Vagina (tissue), 2 donors: Measurements from ENCODE around the gene SLC22A4.

Source experiments
- POLR2AphosphoS5 ChIP-seq, 2 donors: sonication (generic); formaldehyde crosslinking; IDR thresholded peaks; one replicate each; pipeline ENCODE4 v1.9.0; 2017; ENCODE audit warnings: antibody characterized with exemption in 2 of 2, mild to moderate bottlenecking in 2 of 2, low read depth in 1 of 2; ENCODE audit not compliant: insufficient read depth in 1 of 2
- TF ChIP-seq, protein P1 (sequence below), 3 experiments: fragments of 450-650 bp in 2 of 3; fragments of 200-600 bp in 1 of 3; sonication (generic) in 1 of 3; IDR thresholded peaks; one replicate each; pipeline ENCODE4 v1.5.1; 2017 to 2019; ENCODE audit warnings: antibody characterized with exemption in 3 of 3, mild to moderate bottlenecking in 2 of 3, moderate library complexity in 2 of 3

- TF ChIP-seq, protein P1, sequence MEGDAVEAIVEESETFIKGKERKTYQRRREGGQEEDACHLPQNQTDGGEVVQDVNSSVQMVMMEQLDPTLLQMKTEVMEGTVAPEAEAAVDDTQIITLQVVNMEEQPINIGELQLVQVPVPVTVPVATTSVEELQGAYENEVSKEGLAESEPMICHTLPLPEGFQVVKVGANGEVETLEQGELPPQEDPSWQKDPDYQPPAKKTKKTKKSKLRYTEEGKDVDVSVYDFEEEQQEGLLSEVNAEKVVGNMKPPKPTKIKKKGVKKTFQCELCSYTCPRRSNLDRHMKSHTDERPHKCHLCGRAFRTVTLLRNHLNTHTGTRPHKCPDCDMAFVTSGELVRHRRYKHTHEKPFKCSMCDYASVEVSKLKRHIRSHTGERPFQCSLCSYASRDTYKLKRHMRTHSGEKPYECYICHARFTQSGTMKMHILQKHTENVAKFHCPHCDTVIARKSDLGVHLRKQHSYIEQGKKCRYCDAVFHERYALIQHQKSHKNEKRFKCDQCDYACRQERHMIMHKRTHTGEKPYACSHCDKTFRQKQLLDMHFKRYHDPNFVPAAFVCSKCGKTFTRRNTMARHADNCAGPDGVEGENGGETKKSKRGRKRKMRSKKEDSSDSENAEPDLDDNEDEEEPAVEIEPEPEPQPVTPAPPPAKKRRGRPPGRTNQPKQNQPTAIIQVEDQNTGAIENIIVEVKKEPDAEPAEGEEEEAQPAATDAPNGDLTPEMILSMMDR (IDR thresholded peaks at IDR 0.05) = no peak
- TF ChIP-seq POLR2AphosphoS5 (IDR thresholded peaks at IDR 0.05; ENCODE audit: insufficient read depth in 1 of 2, low read depth in 1 of 2) = no peak
Observed at GRCh38 chr5:132376694-132377641, 82.8 kb downstream of the SLC22A4 start.
